ENCODE results near the gene KCNK7.

- TF ChIP-seq CTCF (conservative IDR thresholded peaks at IDR 0.05; ENCODE audit: low read depth, low read length) (no peak), EZH2 (IDR thresholded peaks at IDR 0.05; ENCODE audit: low read length, unreplicated experiment) (no peak), EZH2phosphoT487 (IDR thresholded peaks at IDR 0.05; ENCODE audit: borderline replicate concordance, low read length) (no peak)
Measured at GRCh38 chr11:65591939-65592857, 3.4 kb downstream of the KCNK7 start.
